HEK293 (cell line): ENCODE results near the gene CTIF.

Experiments used
- CTCF ChIA-PET: fragments of 350-600 bp; formaldehyde crosslinking; extraction: SDS; loops from one replicate; lab custom pipeline; 2021; ENCODE audit warnings: antibody characterized with exemption; lab: Yijun Ruan, JAX
- POLR2A ChIA-PET: fragments of 300-600 bp; formaldehyde crosslinking; extraction: SDS; loops from one replicate; lab custom pipeline; 2020; ENCODE audit warnings: antibody characterized with exemption, inconsistent platforms; lab: Yijun Ruan, JAX
- H3K27ac ChIP-seq: fragments of 200-500 bp; sonication (Bioruptor generic); 2 replicates; pipeline ENCODE4 v1.5.1; 2014; ENCODE audit warnings: low read depth, low read length, control low read depth, inconsistent platforms; ENCODE audit errors: extremely low read depth
- H3K36me3 ChIP-seq, 2 experiments: fragments of 200-500 bp in 1 of 2; sonication (Bioruptor generic) in 1 of 2; 1 replicate in 1 of 2; 2 replicates in 1 of 2; pipeline ENCODE4 v1.5.1; 2014 to 2017; ENCODE audit warnings: inconsistent platforms in 2 of 2, low read length in 2 of 2; ENCODE audit not compliant: control insufficient read depth in 2 of 2, insufficient read depth in 1 of 2
- H3K4me1 ChIP-seq: fragments of 200-500 bp; sonication (Bioruptor generic); 2 replicates; pipeline ENCODE4 v1.5.1; 2014; ENCODE audit warnings: mild to moderate bottlenecking, low read length, inconsistent platforms; ENCODE audit not compliant: control insufficient read depth, insufficient read depth
- H3K4me3 ChIP-seq: 2 replicates; pipeline ENCODE4 v1.5.1; 2011; ENCODE audit warnings: low read depth, mild to moderate bottlenecking, control low read depth, low read length, moderate library complexity
- H3K9me3 ChIP-seq: fragments of 200-500 bp; sonication (Bioruptor generic); 2 replicates; pipeline ENCODE4 v1.5.1; 2014; ENCODE audit warnings: low read depth, low read length, inconsistent platforms; ENCODE audit not compliant: control insufficient read depth, insufficient read depth
- GFI1B ChIP-seq: fragments of 450-650 bp; formaldehyde crosslinking; IDR thresholded peaks from 2 replicates; pipeline ENCODE4 v1.5.1; 2016; ENCODE audit warnings: missing biosample characterization, missing genetic modification characterization
- GLIS1 ChIP-seq: fragments of 450-650 bp; formaldehyde crosslinking; IDR thresholded peaks from 2 replicates; pipeline ENCODE4 v1.5.1; 2016; ENCODE audit warnings: missing biosample characterization, missing genetic modification characterization
- IKZF3 ChIP-seq: fragments of 450-650 bp; IDR thresholded peaks from 2 replicates; pipeline ENCODE4 v1.5.0; 2018; ENCODE audit warnings: missing biosample characterization, mild to moderate bottlenecking, missing genetic modification characterization, moderate library complexity
- MEIS1 ChIP-seq: sonication (generic); formaldehyde crosslinking; IDR thresholded peaks from 2 replicates; pipeline ENCODE4 v1.8.1; 2022; ENCODE audit warnings: missing genetic modification reagents, mild to moderate bottlenecking, borderline replicate concordance
- OVOL3 ChIP-seq: fragments of 450-650 bp; formaldehyde crosslinking; IDR thresholded peaks from 2 replicates; pipeline ENCODE4 v1.5.1; 2016; ENCODE audit warnings: missing biosample characterization, missing genetic modification characterization
- SCRT1 ChIP-seq: fragments of 450-650 bp; formaldehyde crosslinking; IDR thresholded peaks from 2 replicates; pipeline ENCODE4 v1.5.1; 2016; ENCODE audit warnings: missing biosample characterization, missing genetic modification characterization, borderline replicate concordance
- SETDB1 ChIP-seq: IDR thresholded peaks from one replicate; pipeline ENCODE4 v1.6.1; 2017; ENCODE audit warnings: mild to moderate bottlenecking, low read length, moderate library complexity, mixed read lengths; ENCODE audit not compliant: insufficient read length
- ZEB2 ChIP-seq: fragments of 450-650 bp; formaldehyde crosslinking; IDR thresholded peaks from 2 replicates; pipeline ENCODE4 v1.5.1; 2016; ENCODE audit warnings: missing biosample characterization, missing genetic modification characterization
- ZFP41 ChIP-seq: fragments of 450-650 bp; formaldehyde crosslinking; IDR thresholded peaks from 2 replicates; pipeline ENCODE4 v1.5.1; 2016; ENCODE audit warnings: missing biosample characterization, missing genetic modification characterization, borderline replicate concordance
- ZNF155 ChIP-seq: fragments of 450-650 bp; formaldehyde crosslinking; IDR thresholded peaks from 2 replicates; pipeline ENCODE4 v1.5.1; 2016; ENCODE audit warnings: missing biosample characterization, missing genetic modification characterization
- ZNF221 ChIP-seq: fragments of 450-650 bp; formaldehyde crosslinking; IDR thresholded peaks from 2 replicates; pipeline ENCODE4 v1.5.1; 2017; ENCODE audit warnings: missing biosample characterization, missing genetic modification characterization, borderline replicate concordance
- ZNF239 ChIP-seq: fragments of 450-650 bp; formaldehyde crosslinking; IDR thresholded peaks from 2 replicates; pipeline ENCODE4 v1.5.1; 2016; ENCODE audit warnings: missing biosample characterization, missing genetic modification characterization
- ZNF280D ChIP-seq: fragments of 450-650 bp; formaldehyde crosslinking; IDR thresholded peaks from 2 replicates; pipeline ENCODE4 v1.5.1; 2016; ENCODE audit warnings: missing biosample characterization, missing genetic modification characterization
- ZNF366 ChIP-seq: fragments of 450-650 bp; formaldehyde crosslinking; conservative IDR thresholded peaks from 2 replicates; pipeline ENCODE4 v1.5.1; 2016; ENCODE audit warnings: missing biosample characterization, missing genetic modification characterization
- ZNF423 ChIP-seq: fragments of 450-650 bp; formaldehyde crosslinking; IDR thresholded peaks from 2 replicates; pipeline ENCODE4 v1.5.1; 2016; ENCODE audit warnings: missing biosample characterization, missing genetic modification characterization
- ZNF433 ChIP-seq: fragments of 450-650 bp; formaldehyde crosslinking; IDR thresholded peaks from 2 replicates; pipeline ENCODE4 v1.5.1; 2016; ENCODE audit warnings: missing biosample characterization, missing genetic modification characterization, low read depth
- ZNF514 ChIP-seq: fragments of 450-650 bp; formaldehyde crosslinking; IDR thresholded peaks from 2 replicates; pipeline ENCODE4 v1.5.1; 2016; ENCODE audit warnings: missing biosample characterization, missing genetic modification characterization
- ZNF529 ChIP-seq: fragments of 450-650 bp; formaldehyde crosslinking; IDR thresholded peaks from 2 replicates; pipeline ENCODE4 v1.5.1; 2017; ENCODE audit warnings: missing genetic modification characterization, missing biosample characterization; ENCODE audit not compliant: insufficient replicate concordance
- ZNF549 ChIP-seq: fragments of 450-650 bp; IDR thresholded peaks from 2 replicates; pipeline ENCODE4 v1.5.1; 2018; ENCODE audit warnings: missing biosample characterization, missing genetic modification characterization, mild to moderate bottlenecking, inconsistent platforms, moderate library complexity
- ZNF596 ChIP-seq: fragments of 450-650 bp; IDR thresholded peaks from 2 replicates; pipeline ENCODE4 v1.5.0; 2018; ENCODE audit warnings: missing biosample characterization, mild to moderate bottlenecking, missing genetic modification characterization, moderate library complexity
- ZNF692 ChIP-seq: fragments of 450-650 bp; formaldehyde crosslinking; IDR thresholded peaks from 2 replicates; pipeline ENCODE4 v1.5.1; 2016; ENCODE audit warnings: missing biosample characterization, missing genetic modification characterization
- ZNF707 ChIP-seq: fragments of 450-650 bp; formaldehyde crosslinking; IDR thresholded peaks from 2 replicates; pipeline ENCODE4 v1.5.1; 2016; ENCODE audit warnings: missing biosample characterization, missing genetic modification characterization
- ZNF768 ChIP-seq: fragments of 450-650 bp; formaldehyde crosslinking; IDR thresholded peaks from 2 replicates; pipeline ENCODE4 v1.5.1; 2018; ENCODE audit warnings: missing biosample characterization, mild to moderate bottlenecking, missing genetic modification characterization
- ZNF792 ChIP-seq: fragments of 450-650 bp; formaldehyde crosslinking; IDR thresholded peaks from 2 replicates; pipeline ENCODE4 v1.5.1; 2016; ENCODE audit warnings: missing biosample characterization, missing genetic modification characterization
- TF ChIP-seq, protein P1 (sequence below): fragments of 450-650 bp; formaldehyde crosslinking; IDR thresholded peaks from 2 replicates; pipeline ENCODE4 v1.5.1; 2016; ENCODE audit warnings: missing biosample characterization, missing genetic modification characterization
- TF ChIP-seq, protein P2 (sequence below): fragments of 450-650 bp; formaldehyde crosslinking; IDR thresholded peaks from 2 replicates; pipeline ENCODE4 v1.5.1; 2016; ENCODE audit warnings: missing biosample characterization, missing genetic modification characterization

CTIF gene

DNA sequence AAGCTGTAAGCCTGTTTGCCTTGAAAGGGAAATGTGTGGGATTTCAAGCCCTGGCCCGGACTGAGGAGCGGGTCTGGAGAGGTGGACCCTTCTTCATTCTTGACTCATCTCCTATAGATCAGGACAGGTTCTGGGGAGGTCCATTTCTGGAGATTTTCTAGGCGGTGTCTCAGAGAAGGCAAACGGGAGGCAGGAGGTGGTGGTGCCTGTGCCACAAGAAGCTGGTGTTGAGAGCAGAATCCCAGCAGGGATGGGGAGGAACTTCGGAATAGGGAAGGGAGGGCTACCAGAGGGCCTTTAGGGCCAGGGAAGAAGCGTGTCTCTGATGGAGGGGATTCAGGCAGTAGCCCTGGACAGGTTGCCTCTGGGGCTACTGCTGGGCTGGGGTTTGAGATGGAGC lies 93.0 kb downstream of the CTIF start:
- Histone ChIP-seq H3K36me3 (no peaks in the 10 kb centered on the region), H3K27ac (no peak overlapping the region), H3K4me3 (no peak overlapping the region), H3K4me1 (0 out of 2 replicates have a peak, but pooled peaks cover 2% of the 10 kb centered on the region), H3K9me3 (no peaks in the 10 kb centered on the region)
- TF ChIP-seq ZNF692 (tag by site-specific recombination) (no peak), ZNF549 (tag by site-specific recombination) (no peak), GLIS1 (tag by site-specific recombination) (no peak), ZNF239 (tag by site-specific recombination) (no peak), ZNF423 (no peak), SCRT1 (tag by site-specific recombination) (no peak), ZEB2 (no peak), ZNF433 (tag by site-specific recombination) (no peak), GFI1B (tag by site-specific recombination) (no peak), ZNF596 (no peak), SETDB1 (no peak), ZNF792 (tag by site-specific recombination) (no peak), ZNF707 (no peak), ZNF768 (tag by site-specific recombination) (no peak), ZNF221 (tag by site-specific recombination) (no peak)
- TF ChIP-seq, protein P1, sequence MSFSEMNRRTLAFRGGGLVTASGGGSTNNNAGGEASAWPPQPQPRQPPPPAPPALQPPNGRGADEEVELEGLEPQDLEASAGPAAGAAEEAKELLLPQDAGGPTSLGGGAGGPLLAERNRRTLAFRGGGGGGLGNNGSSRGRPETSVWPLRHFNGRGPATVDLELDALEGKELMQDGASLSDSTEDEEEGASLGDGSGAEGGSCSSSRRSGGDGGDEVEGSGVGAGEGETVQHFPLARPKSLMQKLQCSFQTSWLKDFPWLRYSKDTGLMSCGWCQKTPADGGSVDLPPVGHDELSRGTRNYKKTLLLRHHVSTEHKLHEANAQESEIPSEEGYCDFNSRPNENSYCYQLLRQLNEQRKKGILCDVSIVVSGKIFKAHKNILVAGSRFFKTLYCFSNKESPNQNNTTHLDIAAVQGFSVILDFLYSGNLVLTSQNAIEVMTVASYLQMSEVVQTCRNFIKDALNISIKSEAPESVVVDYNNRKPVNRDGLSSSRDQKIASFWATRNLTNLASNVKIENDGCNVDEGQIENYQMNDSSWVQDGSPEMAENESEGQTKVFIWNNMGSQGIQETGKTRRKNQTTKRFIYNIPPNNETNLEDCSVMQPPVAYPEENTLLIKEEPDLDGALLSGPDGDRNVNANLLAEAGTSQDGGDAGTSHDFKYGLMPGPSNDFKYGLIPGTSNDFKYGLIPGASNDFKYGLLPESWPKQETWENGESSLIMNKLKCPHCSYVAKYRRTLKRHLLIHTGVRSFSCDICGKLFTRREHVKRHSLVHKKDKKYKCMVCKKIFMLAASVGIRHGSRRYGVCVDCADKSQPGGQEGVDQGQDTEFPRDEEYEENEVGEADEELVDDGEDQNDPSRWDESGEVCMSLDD, result no peak
- ChIA-PET CTCF (interaction anchor here (0.7 to 1.1 kb wide), 3 partner anchors 12 to 25 kb away, joined by 3 to 5 read pairs (median 5); no protein-coding TSS in a partner anchor), POLR2A (no interaction called here)

DNA sequence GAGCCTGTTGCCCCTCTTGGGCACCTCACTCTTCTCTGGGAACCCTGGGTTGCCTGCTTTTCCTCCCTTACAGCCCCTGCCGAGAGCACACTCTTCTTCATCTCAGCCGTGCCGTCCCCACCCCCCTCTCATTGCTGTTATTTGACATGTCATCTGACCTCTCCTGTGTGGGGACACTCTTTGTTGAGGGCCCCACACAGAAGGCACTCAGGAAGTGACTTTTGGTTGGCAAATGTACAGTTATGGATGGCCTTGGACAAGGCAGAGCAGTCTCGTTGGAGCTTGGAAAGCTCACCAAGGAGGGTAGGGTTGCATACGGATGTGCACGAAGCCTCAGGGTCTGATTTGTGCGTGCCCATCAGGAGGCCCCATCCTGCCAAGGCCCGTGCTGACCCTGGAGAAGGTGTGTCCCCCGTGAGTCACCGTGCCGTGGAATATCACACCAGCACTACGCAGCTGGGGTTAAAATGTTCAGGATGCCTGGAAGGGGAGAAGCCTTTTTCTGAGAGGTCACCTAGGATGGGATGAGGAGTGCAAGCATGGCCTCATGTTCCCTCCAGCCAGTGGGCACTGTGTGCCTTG lies 93.9 kb downstream of the CTIF start:
- Histone ChIP-seq H3K4me1 (0 out of 2 replicates have a peak, but pooled peaks cover 2% of the 10 kb centered on the region), H3K27ac (no peak overlapping the region), H3K4me3 (no peak overlapping the region), H3K36me3 (no peaks in the 10 kb centered on the region), H3K9me3 (no peaks in the 10 kb centered on the region)
- TF ChIP-seq ZNF514 (tag by site-specific recombination) (no peak), OVOL3 (tag by site-specific recombination) (no peak), ZFP41 (no peak), ZNF366 (no peak), MEIS1 (no peak), IKZF3 (tag by site-specific recombination) (no peak), SCRT1 (tag by site-specific recombination) (no peak), ZNF529 (tag by site-specific recombination) (no peak), ZNF155 (tag by site-specific recombination) (no peak), ZNF280D (no peak)
- TF ChIP-seq, protein P2, sequence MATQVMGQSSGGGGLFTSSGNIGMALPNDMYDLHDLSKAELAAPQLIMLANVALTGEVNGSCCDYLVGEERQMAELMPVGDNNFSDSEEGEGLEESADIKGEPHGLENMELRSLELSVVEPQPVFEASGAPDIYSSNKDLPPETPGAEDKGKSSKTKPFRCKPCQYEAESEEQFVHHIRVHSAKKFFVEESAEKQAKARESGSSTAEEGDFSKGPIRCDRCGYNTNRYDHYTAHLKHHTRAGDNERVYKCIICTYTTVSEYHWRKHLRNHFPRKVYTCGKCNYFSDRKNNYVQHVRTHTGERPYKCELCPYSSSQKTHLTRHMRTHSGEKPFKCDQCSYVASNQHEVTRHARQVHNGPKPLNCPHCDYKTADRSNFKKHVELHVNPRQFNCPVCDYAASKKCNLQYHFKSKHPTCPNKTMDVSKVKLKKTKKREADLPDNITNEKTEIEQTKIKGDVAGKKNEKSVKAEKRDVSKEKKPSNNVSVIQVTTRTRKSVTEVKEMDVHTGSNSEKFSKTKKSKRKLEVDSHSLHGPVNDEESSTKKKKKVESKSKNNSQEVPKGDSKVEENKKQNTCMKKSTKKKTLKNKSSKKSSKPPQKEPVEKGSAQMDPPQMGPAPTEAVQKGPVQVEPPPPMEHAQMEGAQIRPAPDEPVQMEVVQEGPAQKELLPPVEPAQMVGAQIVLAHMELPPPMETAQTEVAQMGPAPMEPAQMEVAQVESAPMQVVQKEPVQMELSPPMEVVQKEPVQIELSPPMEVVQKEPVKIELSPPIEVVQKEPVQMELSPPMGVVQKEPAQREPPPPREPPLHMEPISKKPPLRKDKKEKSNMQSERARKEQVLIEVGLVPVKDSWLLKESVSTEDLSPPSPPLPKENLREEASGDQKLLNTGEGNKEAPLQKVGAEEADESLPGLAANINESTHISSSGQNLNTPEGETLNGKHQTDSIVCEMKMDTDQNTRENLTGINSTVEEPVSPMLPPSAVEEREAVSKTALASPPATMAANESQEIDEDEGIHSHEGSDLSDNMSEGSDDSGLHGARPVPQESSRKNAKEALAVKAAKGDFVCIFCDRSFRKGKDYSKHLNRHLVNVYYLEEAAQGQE, result no peak
- ChIA-PET POLR2A (no interaction called here), CTCF (no interaction called here)
